ENCODE measurements around the gene DLGAP3. TPM values are rescaled to one million over a fixed set of nuclear protein-coding genes. Genes with fewer than 3 reads are reported as not detected.

The DLGAP3 gene
- total and polyA plus RNA-seq, 2 of the 13 experiments (the other 11 are each of a cell fraction or from before 2014, with no cell fraction given): 0.03 to 0.04 TPM

GRCh38 chr1:34923490-34923889, 6.0 kb downstream of the DLGAP3 start:
- POLR2A ChIA-PET: no interaction called here
- no peak for DNase-seq (ENCODE audit: low spot score)
- intact Hi-C loops (cut with micrococcal nuclease; ENCODE audit: unreplicated experiment) (no loop called here), in situ Hi-C loops (cut with HindIII; ENCODE audit: extremely low pct_ligation_motif_present, low pct_unique_long_range_greater_than_20kb) (no loop called here)
- TF ChIP-seq, protein P1, sequence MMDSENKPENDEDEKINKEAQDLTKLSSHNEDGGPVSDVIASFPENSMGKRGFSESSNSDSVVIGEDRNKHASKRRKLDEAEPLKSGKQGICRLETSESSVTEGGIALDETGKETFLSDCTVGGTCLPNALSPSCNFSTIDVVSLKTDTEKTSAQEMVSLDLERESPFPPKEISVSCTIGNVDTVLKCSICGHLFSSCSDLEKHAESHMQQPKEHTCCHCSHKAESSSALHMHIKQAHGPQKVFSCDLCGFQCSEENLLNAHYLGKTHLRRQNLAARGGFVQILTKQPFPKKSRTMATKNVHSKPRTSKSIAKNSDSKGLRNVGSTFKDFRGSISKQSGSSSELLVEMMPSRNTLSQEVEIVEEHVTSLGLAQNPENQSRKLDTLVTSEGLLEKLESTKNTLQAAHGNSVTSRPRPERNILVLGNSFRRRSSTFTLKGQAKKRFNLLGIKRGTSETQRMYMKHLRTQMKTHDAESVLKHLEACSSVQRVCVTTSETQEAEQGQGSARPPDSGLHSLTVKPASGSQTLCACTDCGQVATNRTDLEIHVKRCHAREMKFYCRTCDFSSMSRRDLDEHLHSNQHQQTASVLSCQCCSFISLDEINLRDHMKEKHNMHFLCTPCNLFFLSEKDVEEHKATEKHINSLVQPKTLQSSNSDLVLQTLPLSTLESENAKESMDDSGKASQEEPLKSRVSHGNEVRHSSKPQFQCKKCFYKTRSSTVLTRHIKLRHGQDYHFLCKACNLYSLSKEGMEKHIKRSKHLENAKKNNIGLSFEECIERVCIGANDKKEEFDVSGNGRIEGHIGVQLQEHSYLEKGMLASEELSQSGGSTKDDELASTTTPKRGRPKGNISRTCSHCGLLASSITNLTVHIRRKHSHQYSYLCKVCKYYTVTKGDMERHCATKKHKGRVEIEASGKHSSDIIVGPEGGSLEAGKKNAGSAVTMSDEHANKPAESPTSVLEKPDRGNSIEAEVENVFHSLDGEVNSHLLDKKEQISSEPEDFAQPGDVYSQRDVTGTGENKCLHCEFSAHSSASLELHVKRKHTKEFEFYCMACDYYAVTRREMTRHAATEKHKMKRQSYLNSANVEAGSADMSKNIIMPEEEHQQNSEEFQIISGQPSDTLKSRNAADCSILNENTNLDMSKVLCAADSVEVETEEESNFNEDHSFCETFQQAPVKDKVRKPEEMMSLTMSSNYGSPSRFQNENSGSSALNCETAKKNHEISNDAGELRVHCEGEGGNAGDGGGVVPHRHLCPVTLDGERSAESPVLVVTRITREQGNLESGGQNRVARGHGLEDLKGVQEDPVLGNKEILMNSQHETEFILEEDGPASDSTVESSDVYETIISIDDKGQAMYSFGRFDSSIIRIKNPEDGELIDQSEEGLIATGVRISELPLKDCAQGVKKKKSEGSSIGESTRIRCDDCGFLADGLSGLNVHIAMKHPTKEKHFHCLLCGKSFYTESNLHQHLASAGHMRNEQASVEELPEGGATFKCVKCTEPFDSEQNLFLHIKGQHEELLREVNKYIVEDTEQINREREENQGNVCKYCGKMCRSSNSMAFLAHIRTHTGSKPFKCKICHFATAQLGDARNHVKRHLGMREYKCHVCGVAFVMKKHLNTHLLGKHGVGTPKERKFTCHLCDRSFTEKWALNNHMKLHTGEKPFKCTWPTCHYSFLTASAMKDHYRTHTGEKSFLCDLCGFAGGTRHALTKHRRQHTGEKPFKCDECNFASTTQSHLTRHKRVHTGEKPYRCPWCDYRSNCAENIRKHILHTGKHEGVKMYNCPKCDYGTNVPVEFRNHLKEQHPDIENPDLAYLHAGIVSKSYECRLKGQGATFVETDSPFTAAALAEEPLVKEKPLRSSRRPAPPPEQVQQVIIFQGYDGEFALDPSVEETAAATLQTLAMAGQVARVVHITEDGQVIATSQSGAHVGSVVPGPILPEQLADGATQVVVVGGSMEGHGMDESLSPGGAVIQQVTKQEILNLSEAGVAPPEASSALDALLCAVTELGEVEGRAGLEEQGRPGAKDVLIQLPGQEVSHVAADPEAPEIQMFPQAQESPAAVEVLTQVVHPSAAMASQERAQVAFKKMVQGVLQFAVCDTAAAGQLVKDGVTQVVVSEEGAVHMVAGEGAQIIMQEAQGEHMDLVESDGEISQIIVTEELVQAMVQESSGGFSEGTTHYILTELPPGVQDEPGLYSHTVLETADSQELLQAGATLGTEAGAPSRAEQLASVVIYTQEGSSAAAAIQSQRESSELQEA (CRISPR knock-in tag; IDR thresholded peaks at IDR 0.05; ENCODE audit: not compliant biosample characterization): no peak
- no peak for TF ChIP-seq GABPB1 (CRISPR knock-in tag; IDR thresholded peaks at IDR 0.05)
- TF ChIP-seq ZNF280D (CRISPR knock-in tag; IDR thresholded peaks at IDR 0.05): no peak
- no peak for TF ChIP-seq XRCC5 (optimal IDR thresholded peaks at IDR 0.05; ENCODE audit: low read length)
- TF ChIP-seq ZFP41 (CRISPR knock-in tag; IDR thresholded peaks at IDR 0.05; ENCODE audit: borderline replicate concordance): no peak
- TF ChIP-seq SMAD3 (CRISPR knock-in tag; IDR thresholded peaks at IDR 0.05): no peak
- no peak for TF ChIP-seq CENPX (CRISPR knock-in tag; IDR thresholded peaks at IDR 0.05)
- TF ChIP-seq DZIP1 (CRISPR knock-in tag; IDR thresholded peaks at IDR 0.05): no peak
- TF ChIP-seq ZNF501 (CRISPR knock-in tag; IDR thresholded peaks at IDR 0.05): no peak
- no peak for TF ChIP-seq RAD51 (IDR thresholded peaks at IDR 0.05; ENCODE audit: borderline replicate concordance)
- TF ChIP-seq NFIC (IDR thresholded peaks at IDR 0.05; ENCODE audit: low read length): no peak
- TF ChIP-seq ZMYM3 (CRISPR knock-in tag; IDR thresholded peaks at IDR 0.05): no peak
- Histone ChIP-seq H3K27ac (ENCODE audit: extremely low read length, insufficient read depth, low read length) (no peak overlapping the region), H3K4me3 (replicated peaks in 1 of 3; ENCODE audit: insufficient read depth in 1 of 3, low read depth in 2 of 3, low read length in 3 of 3) (no peak overlapping the region), H3K27me3 (ENCODE audit: control insufficient read depth in 1 of 2, insufficient read depth in 2 of 2, low read length in 2 of 2) (peaks cover 1 to 24% of the 10 kb centered on the region in 2 experiments; a peak in 3 of 5 replicates), H2AFZ (ENCODE audit: low read length) (no peak overlapping the region), H3K79me2 (ENCODE audit: insufficient read depth, low read length) (no peaks in the 10 kb centered on the region), H3K4me2 (ENCODE audit: low read depth, low read length) (no peak overlapping the region), H3K36me3 (replicated peaks in 1 of 2; ENCODE audit: control insufficient read depth in 1 of 2, insufficient read depth in 2 of 2, low read length in 2 of 2) (no peaks in the 10 kb centered on the region), H3K9ac (ENCODE audit: insufficient read depth, low read depth, low read length) (no peak overlapping the region), H3K4me1 (ENCODE audit: insufficient read depth, low read length) (peaks cover 10% of the 10 kb centered on the region), H3K9me3 (ENCODE audit: low read length) (no peaks in the 10 kb centered on the region), H4K20me1 (ENCODE audit: insufficient read depth, low read length) (no peaks in the 10 kb centered on the region)
- FAIRE-seq: no peak
- CTCF ChIA-PET (ENCODE audit: low intra/inter-chr PET ratio, low total read pairs): no interaction called here
- BruUV-seq (replicated peaks): no TSS peak
- ATAC-seq: no peak

All from HepG2 (cell line).